SK-N-SH treated with all-trans-retinoic acid at 6 μM for 48 hours (cell line): ENCODE measurements around the gene SAP30.

ENCODE experiments used
- ATAC-seq: fragments of 200-7000 bp; cut with Tn5 transposase; 3 replicates; pipeline ENCODE4 v1.9.1; 2020; ENCODE audit warnings: mild to moderate bottlenecking, moderate library complexity
- CREB5 ChIP-seq: fragments of 250-450 bp; sonication (Bioruptor Pico); IDR thresholded peaks from 2 replicates; pipeline ENCODE4 v1.5.1; 2020; ENCODE audit warnings: low read depth, mild to moderate bottlenecking, moderate library complexity
- CSDC2 ChIP-seq: fragments of 250-450 bp; sonication (Bioruptor Pico); IDR thresholded peaks from 2 replicates; pipeline ENCODE4 v1.5.0; 2020; ENCODE audit warnings: mild to moderate bottlenecking, moderate library complexity
- CSRNP3 ChIP-seq: fragments of 250-450 bp; sonication (Bioruptor Pico); IDR thresholded peaks from 2 replicates; pipeline ENCODE4 v1.5.1; 2021; ENCODE audit warnings: mild to moderate bottlenecking, moderate library complexity
- ESRRG ChIP-seq: fragments of 250-450 bp; sonication (Bioruptor Pico); IDR thresholded peaks from 2 replicates; pipeline ENCODE4 v1.6.1; 2021; ENCODE audit warnings: mild to moderate bottlenecking
- GLIS3 ChIP-seq: fragments of 250-450 bp; sonication (Bioruptor Pico); IDR thresholded peaks from 2 replicates; pipeline ENCODE4 v1.5.0; 2020; ENCODE audit warnings: mild to moderate bottlenecking, moderate library complexity
- ISL1 ChIP-seq: fragments of 250-450 bp; sonication (Bioruptor Pico); IDR thresholded peaks from 2 replicates; pipeline ENCODE4 v2.1.2; 2022; ENCODE audit warnings: mild to moderate bottlenecking, moderate library complexity
- OSR1 ChIP-seq: fragments of 250-450 bp; sonication (Bioruptor Pico); IDR thresholded peaks from 2 replicates; pipeline ENCODE4 v1.8.0; 2022; ENCODE audit warnings: moderate library complexity, mild to moderate bottlenecking, inconsistent platforms
- PATZ1 ChIP-seq: fragments of 250-450 bp; sonication (Bioruptor Pico); IDR thresholded peaks from 2 replicates; pipeline ENCODE4 v1.8.0; 2020; ENCODE audit warnings: mild to moderate bottlenecking, moderate library complexity, borderline replicate concordance
- PPARA ChIP-seq: fragments of 250-450 bp; sonication (Bioruptor Pico); IDR thresholded peaks from 2 replicates; pipeline ENCODE4 v1.5.0; 2020; ENCODE audit warnings: mild to moderate bottlenecking, borderline replicate concordance
- RARB ChIP-seq: fragments of 250-450 bp; sonication (Bioruptor Pico); IDR thresholded peaks from 2 replicates; pipeline ENCODE4 v1.8.0; 2021; ENCODE audit warnings: mild to moderate bottlenecking, moderate library complexity
- SNAI2 ChIP-seq: fragments of 250-450 bp; sonication (Bioruptor Pico); IDR thresholded peaks from 2 replicates; pipeline ENCODE4 v1.5.0; 2020; ENCODE audit warnings: mild to moderate bottlenecking, moderate library complexity
- TCF4 ChIP-seq: fragments of 250-450 bp; sonication (Bioruptor Pico); IDR thresholded peaks from 2 replicates; pipeline ENCODE4 v1.8.0; 2021; ENCODE audit warnings: mild to moderate bottlenecking, moderate library complexity, borderline replicate concordance
- ZC3H10 ChIP-seq: fragments of 250-450 bp; sonication (Bioruptor Pico); IDR thresholded peaks from 2 replicates; pipeline ENCODE4 v1.5.1; 2021; ENCODE audit warnings: mild to moderate bottlenecking, moderate library complexity
- ZFP3 ChIP-seq: fragments of 250-450 bp; sonication (Bioruptor Pico); IDR thresholded peaks from 2 replicates; pipeline ENCODE4 v1.5.0; 2020; ENCODE audit warnings: mild to moderate bottlenecking, moderate library complexity
- ZFP30 ChIP-seq: fragments of 450-650 bp; formaldehyde crosslinking; IDR thresholded peaks from 2 replicates; pipeline ENCODE4 v1.5.0; 2022; ENCODE audit warnings: mild to moderate bottlenecking, moderate library complexity
- ZNF565 ChIP-seq: fragments of 450-650 bp; formaldehyde crosslinking; conservative IDR thresholded peaks from 2 replicates; pipeline ENCODE4 v1.5.0; 2020; ENCODE audit warnings: low read depth, mild to moderate bottlenecking, moderate library complexity
- ZNF70 ChIP-seq: fragments of 450-650 bp; formaldehyde crosslinking; IDR thresholded peaks from 2 replicates; pipeline ENCODE4 v1.5.0; 2020; ENCODE audit warnings: mild to moderate bottlenecking, moderate library complexity
- ZNF8 ChIP-seq: fragments of 450-650 bp; formaldehyde crosslinking; IDR thresholded peaks from 2 replicates; pipeline ENCODE4 v1.5.0; 2020; ENCODE audit warnings: mild to moderate bottlenecking, moderate library complexity
- TF ChIP-seq, protein P1 (sequence below): fragments of 250-450 bp; sonication (Bioruptor Pico); IDR thresholded peaks from 2 replicates; pipeline ENCODE4 v1.5.0; 2020; ENCODE audit warnings: mild to moderate bottlenecking, moderate library complexity

SAP30 gene

DNA sequence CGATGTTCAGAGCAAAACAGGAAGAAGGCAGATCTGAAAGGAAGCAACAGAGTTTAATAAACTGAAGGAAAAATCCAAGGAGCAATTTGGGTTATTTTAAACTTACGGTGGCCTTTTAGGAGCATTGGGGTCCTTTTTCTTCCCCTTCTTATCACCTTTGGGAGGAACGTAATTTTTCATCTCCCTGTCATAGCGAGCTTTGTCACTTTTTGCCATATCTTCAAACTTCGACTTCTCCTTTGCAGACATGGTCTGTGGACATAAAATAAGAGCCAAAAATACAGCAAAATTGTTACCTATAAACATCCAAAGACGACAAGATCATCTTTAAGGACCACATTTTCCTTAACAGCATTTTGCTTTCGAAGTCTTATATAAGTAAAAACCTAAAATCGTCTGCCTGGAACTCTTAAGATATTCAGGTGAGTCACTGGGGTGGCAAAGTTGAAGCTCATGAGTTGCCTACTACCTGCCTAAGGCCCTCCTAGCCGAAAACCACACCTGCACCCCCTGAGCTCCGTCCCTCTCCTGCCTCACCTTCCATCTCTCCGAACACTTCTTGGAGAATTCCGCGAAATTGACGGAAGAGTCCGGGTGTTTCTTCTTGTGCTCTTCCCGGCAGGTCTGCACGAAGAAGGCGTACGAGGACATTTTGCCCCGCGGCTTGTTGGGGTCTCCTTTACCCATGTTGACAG, 37.6 kb upstream of the SAP30 start (continued):
- TF ChIP-seq CREB5 (CRISPR knock-in tag) = no peak
- TF ChIP-seq ZFP3 (CRISPR knock-in tag) = no peak

- TF ChIP-seq PPARA (CRISPR knock-in tag) (no peak), ISL1 (CRISPR knock-in tag) (no peak), GLIS3 (CRISPR knock-in tag) (no peak), CREB5 (CRISPR knock-in tag) (no peak), CSDC2 (no peak)
- peak; percentile 1; the same call in 2 of the 3 replicates for ATAC-seq
Observed at GRCh38 chr4:173333658-173334084, 37.1 kb upstream of the SAP30 start.

DNA sequence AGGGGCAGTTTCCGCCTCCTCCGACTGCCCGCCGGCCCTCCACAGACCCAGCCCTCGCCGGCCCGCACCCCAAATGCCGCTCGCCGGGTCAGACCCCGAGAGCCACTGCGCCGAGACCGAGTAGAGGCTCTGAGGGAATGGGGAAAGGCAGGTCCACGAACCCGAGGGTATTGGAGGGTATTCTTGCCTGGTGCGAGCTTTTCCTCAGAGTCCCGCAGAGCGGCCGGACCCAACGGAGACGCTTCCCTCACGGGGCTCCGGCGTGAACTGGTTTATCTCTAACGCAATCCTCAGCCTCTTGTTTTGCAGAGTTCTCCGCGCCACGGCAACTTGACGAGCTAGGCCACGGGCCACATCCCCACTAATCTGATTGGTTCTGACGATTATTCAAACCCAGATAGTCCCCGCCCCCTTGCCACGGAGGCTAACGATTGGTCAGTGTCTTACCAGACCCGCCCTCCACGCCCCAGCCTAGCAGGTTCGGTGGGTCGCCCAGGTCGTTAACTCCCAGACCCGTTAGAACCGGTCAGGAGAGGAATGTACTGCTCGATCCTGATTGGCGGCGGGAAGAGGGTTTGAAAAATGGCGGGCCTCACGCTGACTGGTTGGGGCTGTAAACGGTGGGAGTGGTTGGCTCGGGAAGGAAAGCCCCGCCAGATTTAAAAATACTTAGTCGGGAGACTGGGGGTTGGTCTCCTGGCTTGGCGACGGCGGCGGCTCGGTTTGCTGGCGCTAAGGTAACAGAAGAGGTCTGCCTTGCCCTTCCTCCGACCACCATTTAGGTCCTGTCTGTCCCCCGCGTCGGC, 36.5 kb upstream of the SAP30 start, which contains the start of gene HMGB2:
Gene HMGB2 (minus strand): TSS at position 274 of the 806 bp plus-strand sequence. CDS start 709 bp downstream, outside the sequence.
- TF ChIP-seq ZNF70 (peak; percentile 88), ESRRG (no peak)
- TF ChIP-seq, protein P1, sequence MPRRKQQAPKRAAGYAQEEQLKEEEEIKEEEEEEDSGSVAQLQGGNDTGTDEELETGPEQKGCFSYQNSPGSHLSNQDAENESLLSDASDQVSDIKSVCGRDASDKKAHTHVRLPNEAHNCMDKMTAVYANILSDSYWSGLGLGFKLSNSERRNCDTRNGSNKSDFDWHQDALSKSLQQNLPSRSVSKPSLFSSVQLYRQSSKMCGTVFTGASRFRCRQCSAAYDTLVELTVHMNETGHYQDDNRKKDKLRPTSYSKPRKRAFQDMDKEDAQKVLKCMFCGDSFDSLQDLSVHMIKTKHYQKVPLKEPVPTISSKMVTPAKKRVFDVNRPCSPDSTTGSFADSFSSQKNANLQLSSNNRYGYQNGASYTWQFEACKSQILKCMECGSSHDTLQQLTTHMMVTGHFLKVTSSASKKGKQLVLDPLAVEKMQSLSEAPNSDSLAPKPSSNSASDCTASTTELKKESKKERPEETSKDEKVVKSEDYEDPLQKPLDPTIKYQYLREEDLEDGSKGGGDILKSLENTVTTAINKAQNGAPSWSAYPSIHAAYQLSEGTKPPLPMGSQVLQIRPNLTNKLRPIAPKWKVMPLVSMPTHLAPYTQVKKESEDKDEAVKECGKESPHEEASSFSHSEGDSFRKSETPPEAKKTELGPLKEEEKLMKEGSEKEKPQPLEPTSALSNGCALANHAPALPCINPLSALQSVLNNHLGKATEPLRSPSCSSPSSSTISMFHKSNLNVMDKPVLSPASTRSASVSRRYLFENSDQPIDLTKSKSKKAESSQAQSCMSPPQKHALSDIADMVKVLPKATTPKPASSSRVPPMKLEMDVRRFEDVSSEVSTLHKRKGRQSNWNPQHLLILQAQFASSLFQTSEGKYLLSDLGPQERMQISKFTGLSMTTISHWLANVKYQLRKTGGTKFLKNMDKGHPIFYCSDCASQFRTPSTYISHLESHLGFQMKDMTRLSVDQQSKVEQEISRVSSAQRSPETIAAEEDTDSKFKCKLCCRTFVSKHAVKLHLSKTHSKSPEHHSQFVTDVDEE = 0 out of 2 replicates have a peak, but pooled peaks have one; percentile 32
- peak; percentile 90 for ATAC-seq

GRCh38 chr4:173334891-173335752, 35.6 kb upstream of the SAP30 start:
- TF ChIP-seq ZNF8 (0 out of 2 replicates have a peak, but pooled peaks have one; percentile 6), ZC3H10 (CRISPR knock-in tag) (no peak)
- peak; percentile 70 for ATAC-seq

DNA sequence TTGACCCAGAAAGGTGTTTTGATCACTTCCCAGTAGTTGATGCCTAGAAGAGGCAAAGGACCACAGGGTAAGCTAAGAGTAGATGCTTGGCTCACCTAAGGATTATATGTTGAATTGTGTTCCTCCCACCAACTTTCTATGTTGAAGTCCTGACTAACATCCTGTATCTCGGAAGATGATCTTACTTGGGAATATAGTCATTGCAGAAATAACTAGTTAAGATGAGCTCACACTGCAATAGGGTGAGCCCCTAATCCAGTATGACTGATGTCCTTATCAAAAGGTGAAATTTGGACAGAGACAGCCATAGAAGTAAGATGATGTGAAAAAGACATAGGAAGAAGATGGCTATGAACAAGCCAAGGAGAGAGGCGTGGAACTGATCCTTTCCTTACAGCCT, 33.3 kb upstream of the SAP30 start:
- ATAC-seq = no peak
- TF ChIP-seq ZNF565 (CRISPR knock-in tag) = no peak
- TF ChIP-seq ZFP3 (CRISPR knock-in tag) = no peak
- no peak for TF ChIP-seq TCF4 (CRISPR knock-in tag)
- no peak for TF ChIP-seq ESRRG
- TF ChIP-seq GLIS3 (CRISPR knock-in tag) = no peak
- no peak for TF ChIP-seq OSR1 (CRISPR knock-in tag)
- no peak for TF ChIP-seq CSRNP3 (CRISPR knock-in tag)
- no peak for TF ChIP-seq ZC3H10 (CRISPR knock-in tag)
- TF ChIP-seq CSDC2 = no peak
- TF ChIP-seq ZFP30 (CRISPR knock-in tag) = no peak
- TF ChIP-seq ZNF70 = no peak
- no peak for TF ChIP-seq PPARA (CRISPR knock-in tag)
- no peak for TF ChIP-seq PATZ1 (CRISPR knock-in tag)
- TF ChIP-seq SNAI2 (CRISPR knock-in tag) = no peak
- TF ChIP-seq, protein P1 = no peak
- no peak for TF ChIP-seq ZNF8
- TF ChIP-seq RARB (CRISPR knock-in tag) = no peak
